SK-N-SH (cell line): ENCODE results near the gene FJX1. TPM values are rescaled to one million over a fixed set of nuclear protein-coding genes. Genes with fewer than 3 reads are reported as not detected.

ENCODE experiments used
- CTCF ChIA-PET: fragments of 300-600, 350-600 bp; formaldehyde crosslinking; extraction: SDS; loops from one replicate; lab custom pipeline; 2021; lab: Yijun Ruan, JAX
- POLR2A ChIA-PET: fragments of 350-600 bp; sonication (Branson Sonifier 250); formaldehyde crosslinking; extraction: SDS; loops from one replicate; lab custom pipeline; 2020; ENCODE audit warnings: antibody characterized with exemption, inconsistent platforms; lab: Yijun Ruan, JAX
- DNase-seq: peaks from one replicate; pipeline ENCODE4 v3.0.0; 2012
- H2AFZ ChIP-seq: fragments of 200-600 bp; sonication (generic); 2 replicates; pipeline ENCODE4 v1.8.1; 2016; ENCODE audit warnings: antibody characterized with exemption, mild to moderate bottlenecking, low read depth
- H3F3A ChIP-seq: fragments of 200-600 bp; sonication (generic); replicated peaks from 2 replicates; pipeline ENCODE3; 2016; ENCODE audit warnings: antibody characterized with exemption, mild to moderate bottlenecking; ENCODE audit not compliant: insufficient read depth
- H3K27ac ChIP-seq, 2 experiments: fragments of 200-500 bp in 1 of 2; fragments of 200-600 bp in 1 of 2; sonication (Bioruptor generic) in 1 of 2; sonication (generic), shearing (Covaris generic) in 1 of 2; 2 replicates each; pipeline versions ENCODE4 v1.5.1 to v1.6.1; 2014 to 2016; ENCODE audit warnings: low read depth in 2 of 2, inconsistent platforms in 1 of 2, low read length in 1 of 2, mild to moderate bottlenecking in 1 of 2, mixed read lengths in 1 of 2
- H3K27me3 ChIP-seq: fragments of 200-600 bp; sonication (generic), shearing (Covaris generic); 2 replicates; pipeline ENCODE4 v1.6.1; 2016; ENCODE audit warnings: mixed run types; ENCODE audit not compliant: insufficient read depth
- H3K36me3 ChIP-seq, 2 experiments: fragments of 200-500 bp in 1 of 2; fragments of 200-600 bp in 1 of 2; sonication (Bioruptor generic) in 1 of 2; sonication (generic) in 1 of 2; replicated peaks in 1 of 2; 2 replicates each; pipeline versions ENCODE3 to v1.5.1; 2014 to 2016; ENCODE audit warnings: low read length in 1 of 2, mild to moderate bottlenecking in 1 of 2; ENCODE audit not compliant: insufficient read depth in 2 of 2, control insufficient read depth in 1 of 2
- H3K4me1 ChIP-seq, 2 experiments: fragments of 200-500 bp in 1 of 2; fragments of 200-600 bp in 1 of 2; sonication (Bioruptor generic) in 1 of 2; sonication (generic), shearing (Covaris generic) in 1 of 2; 2 replicates each; pipeline versions ENCODE4 v1.5.1 to v1.6.1; 2014 to 2016; ENCODE audit warnings: low read depth in 1 of 2, low read length in 1 of 2, mixed run types in 1 of 2; ENCODE audit not compliant: insufficient read depth in 2 of 2, control insufficient read depth in 1 of 2
- H3K4me2 ChIP-seq: fragments of 200-600 bp; sonication (generic), shearing (Covaris generic); 2 replicates; pipeline ENCODE4 v1.6.1; 2017; ENCODE audit warnings: mixed run types
- H3K4me3 ChIP-seq, 2 experiments: fragments of 200-500 bp in 1 of 2; fragments of 200-600 bp in 1 of 2; sonication (Bioruptor generic) in 1 of 2; sonication (generic), shearing (Covaris generic) in 1 of 2; 2 replicates each; pipeline versions ENCODE4 v1.5.1 to v1.8.1; 2014 to 2016; ENCODE audit warnings: low read depth in 2 of 2, inconsistent platforms in 1 of 2, low read length in 1 of 2, mild to moderate bottlenecking in 1 of 2, mixed read lengths in 1 of 2, moderate library complexity in 1 of 2
- H3K79me2 ChIP-seq: fragments of 200-600 bp; sonication (generic); 2 replicates; pipeline ENCODE4 v1.8.1; 2017; ENCODE audit warnings: mild to moderate bottlenecking; ENCODE audit not compliant: insufficient read depth
- H3K9ac ChIP-seq: fragments of 200-600 bp; sonication (generic); 2 replicates; pipeline ENCODE4 v1.6.1; 2017; ENCODE audit warnings: mixed run types
- H3K9me2 ChIP-seq: fragments of 200-600 bp; sonication (generic); 2 replicates; pipeline ENCODE4 v1.6.1; 2017; ENCODE audit warnings: mixed run types
- H3K9me3 ChIP-seq: fragments of 200-600 bp; sonication (generic); 2 replicates; pipeline ENCODE4 v1.6.1; 2017; ENCODE audit warnings: mixed run types, mild to moderate bottlenecking, moderate library complexity
- H4K20me1 ChIP-seq: fragments of 200-600 bp; sonication (generic); 2 replicates; pipeline ENCODE4 v1.6.1; 2017; ENCODE audit warnings: mild to moderate bottlenecking, mixed run types; ENCODE audit not compliant: insufficient read depth
- FOSL2 ChIP-seq: IDR thresholded peaks from 2 replicates; pipeline ENCODE4 v1.4.0; 2012; ENCODE audit warnings: low read depth, mild to moderate bottlenecking, moderate library complexity, borderline replicate concordance
- FOXJ3 ChIP-seq: sonication (generic); formaldehyde crosslinking; IDR thresholded peaks from 2 replicates; pipeline ENCODE4 v1.5.1; 2020; ENCODE audit warnings: mild to moderate bottlenecking, missing genetic modification reagents
- FOXM1 ChIP-seq: IDR thresholded peaks from 2 replicates; pipeline ENCODE4 v1.4.0; 2012; ENCODE audit warnings: low read depth, mild to moderate bottlenecking
- GABPA ChIP-seq: IDR thresholded peaks from 2 replicates; pipeline ENCODE4 v1.4.0; 2012; ENCODE audit warnings: low read depth, mild to moderate bottlenecking
- NFIC ChIP-seq: IDR thresholded peaks from 2 replicates; pipeline ENCODE4 v1.4.0; 2012; ENCODE audit warnings: borderline replicate concordance
- RAD21 ChIP-seq: IDR thresholded peaks from 2 replicates; pipeline ENCODE4 v1.6.1; 2012; ENCODE audit warnings: mild to moderate bottlenecking, low read length
- RCOR1 ChIP-seq: fragments of 150-350 bp; IDR thresholded peaks from 2 replicates; pipeline ENCODE4 v1.6.1; 2017; ENCODE audit warnings: antibody characterized with exemption, low read length
- RXRA ChIP-seq: IDR thresholded peaks from 2 replicates; pipeline ENCODE4 v1.4.0; 2012; ENCODE audit warnings: low read depth, mild to moderate bottlenecking, borderline replicate concordance
- SIN3A ChIP-seq: IDR thresholded peaks from 2 replicates; pipeline ENCODE4 v1.6.1; 2012; ENCODE audit warnings: low read depth, mild to moderate bottlenecking, low read length, moderate library complexity, borderline replicate concordance
- SMC3 ChIP-seq: IDR thresholded peaks from 2 replicates; pipeline ENCODE4 v1.6.1; 2012; ENCODE audit warnings: low read depth, low read length, improper control_type of control experiment
- TAF1 ChIP-seq: IDR thresholded peaks from 2 replicates; pipeline ENCODE4 v1.6.1; 2012; ENCODE audit warnings: low read depth, mild to moderate bottlenecking, low read length, moderate library complexity, borderline replicate concordance
- TEAD4 ChIP-seq: IDR thresholded peaks from 2 replicates; pipeline ENCODE4 v1.4.0; 2012; ENCODE audit warnings: mild to moderate bottlenecking, borderline replicate concordance; ENCODE audit not compliant: insufficient read depth
- WGBS: methylation state at CpG from one replicate; pipeline ENCODE4 v1.1.6; 2017; ENCODE audit warnings: low lambda C conversion rate; 5-methylcytosine and 5-hydroxymethylcytosine counted together
- polyA plus RNA-seq, 3 experiments: library from polyadenylated mRNA; depleted of rRNA; stranded (reverse); fragments of >200 nt; gene quantifications; 2 replicates each; pipeline ENCODE4 v1.2.3, GENCODE V29; 2012
- TF ChIP-seq, protein P1 (sequence below): fragments of 150-350 bp; IDR thresholded peaks from 2 replicates; pipeline ENCODE4 v1.6.1; 2016; ENCODE audit warnings: mild to moderate bottlenecking, low read depth, low read length
- TF ChIP-seq, protein P2 (sequence below): fragments of 150-350 bp; IDR thresholded peaks from 2 replicates; pipeline ENCODE4 v1.6.1; 2017; ENCODE audit warnings: antibody characterized with exemption, low read length, low read depth, borderline replicate concordance

Gene FJX1
- polyA plus RNA-seq, 1 of the 3 experiments (the other 2 are of a cell fraction) = 34.5 TPM

DNA sequence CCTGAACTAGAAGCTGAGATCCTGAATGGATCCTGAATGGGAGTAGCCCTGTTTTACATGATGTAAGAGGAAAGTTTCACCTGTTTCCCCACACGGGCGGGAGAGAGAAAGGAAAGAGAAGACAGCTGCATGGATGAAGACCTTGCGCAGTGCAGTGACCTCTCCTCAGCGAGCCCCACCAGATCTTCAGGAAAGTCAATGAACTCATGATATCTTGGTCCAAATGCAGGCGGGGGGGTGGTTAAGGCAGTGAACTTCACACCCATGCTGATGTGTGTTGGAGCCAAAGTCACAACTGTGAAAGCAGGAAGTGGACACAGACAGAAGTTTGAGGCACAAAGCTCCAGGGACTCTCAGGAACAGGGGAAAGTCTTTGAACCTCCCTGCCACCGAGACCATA, 8.6 kb upstream of the FJX1 start:
- Histone ChIP-seq H3K4me3 (no peak overlapping the region), H3K4me2 (no peak overlapping the region), H2AFZ (no peak overlapping the region), H3K4me1 (peaks cover 0 to 3% of the 10 kb centered on the region in 2 experiments; a peak in 1 of 4 replicates), H3K27ac (no peak overlapping the region), H3K27me3 (no peaks in the 10 kb centered on the region), H4K20me1 (no peaks in the 10 kb centered on the region), H3K79me2 (no peaks in the 10 kb centered on the region), H3K9me3 (no peaks in the 10 kb centered on the region), H3K9me2 (no peaks in the 10 kb centered on the region)
- POLR2A ChIA-PET = no interaction called here
- DNase-seq = no peak
- CTCF ChIA-PET = interaction anchor here (1.7 kb wide), 1 partner anchor 10 kb away, joined by 5 read pairs; no protein-coding TSS in a partner anchor
- WGBS = 77% methylated on average over 6 of the region's 6 CpGs
- TF ChIP-seq GABPA (no peak), FOSL2 (no peak), SIN3A (no peak), TAF1 (no peak), RCOR1 (no peak), FOXJ3 (CRISPR knock-in tag) (no peak)
- TF ChIP-seq, all 33 proteins: peak for 0
- Histone ChIP-seq H3K36me3 (no peaks in the 10 kb centered on the region), H3K9ac (no peak overlapping the region), H3F3A (no peaks in the 10 kb centered on the region)

DNA sequence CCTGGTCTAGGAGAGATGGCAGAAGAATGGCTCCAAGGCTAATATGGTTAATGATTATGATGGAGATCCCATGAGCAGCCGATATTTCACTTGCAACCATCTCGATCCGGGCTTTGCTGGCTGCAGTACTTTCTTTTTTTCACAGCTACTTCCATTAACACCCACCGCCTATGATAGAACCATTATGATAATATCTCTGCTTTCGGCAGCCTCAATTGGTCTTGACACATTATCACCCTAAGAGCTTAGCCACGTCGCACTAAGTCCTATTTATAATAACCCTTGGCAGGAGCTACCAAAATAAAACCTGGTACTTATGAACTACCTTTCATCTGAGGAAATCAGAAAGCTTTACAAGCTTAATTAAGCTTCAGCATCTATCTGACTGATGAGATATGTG, 7.6 kb upstream of the FJX1 start:
- H3K27me3 ChIP-seq = no peaks in the 10 kb centered on the region
- POLR2A ChIA-PET = no interaction called here
- CTCF ChIA-PET = interaction anchor here (1.1 to 1.7 kb wide), 2 partner anchors 9 to 123 kb away, joined by 4 to 5 read pairs; no protein-coding TSS in a partner anchor

DNA sequence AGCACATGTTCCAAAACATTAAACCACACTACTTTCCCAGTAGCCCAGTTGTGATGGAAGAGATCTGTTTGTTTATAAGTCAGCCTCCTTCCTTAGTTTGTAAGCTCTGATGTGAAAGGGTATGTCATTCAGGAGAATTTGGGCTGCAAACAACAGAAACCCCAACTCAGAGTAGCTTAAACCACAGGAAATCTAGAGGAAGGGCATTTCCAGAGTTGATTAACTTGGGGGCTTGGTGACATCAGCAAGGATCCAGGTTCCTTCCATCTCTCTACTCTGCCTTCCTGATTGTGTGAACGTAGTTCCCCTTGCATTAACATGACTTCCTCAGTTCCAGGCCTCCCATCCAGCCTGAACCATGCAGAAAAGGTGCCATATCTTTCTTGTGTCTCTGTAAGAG, 6.5 kb upstream of the FJX1 start:
- no peak overlapping the region for H3K4me3 ChIP-seq
- H3K4me1 ChIP-seq = peaks cover under 1 to 18% of the 10 kb centered on the region in 2 experiments; a peak in 3 of 4 replicates
- H4K20me1 ChIP-seq = no peaks in the 10 kb centered on the region
- no peak for DNase-seq
- no peaks in the 10 kb centered on the region for H3K9me2 ChIP-seq
- no peaks in the 10 kb centered on the region for H3K79me2 ChIP-seq
- no CpG with 5 or more reads among the region's 1 CpG for WGBS
- no peaks in the 10 kb centered on the region for H3K27me3 ChIP-seq
- H3K9me3 ChIP-seq = no peaks in the 10 kb centered on the region
- H2AFZ ChIP-seq = no peak overlapping the region
- peaks cover 5% of the 10 kb centered on the region for H3F3A ChIP-seq
- H3K4me2 ChIP-seq = no peak overlapping the region
- TF ChIP-seq, protein P1, sequence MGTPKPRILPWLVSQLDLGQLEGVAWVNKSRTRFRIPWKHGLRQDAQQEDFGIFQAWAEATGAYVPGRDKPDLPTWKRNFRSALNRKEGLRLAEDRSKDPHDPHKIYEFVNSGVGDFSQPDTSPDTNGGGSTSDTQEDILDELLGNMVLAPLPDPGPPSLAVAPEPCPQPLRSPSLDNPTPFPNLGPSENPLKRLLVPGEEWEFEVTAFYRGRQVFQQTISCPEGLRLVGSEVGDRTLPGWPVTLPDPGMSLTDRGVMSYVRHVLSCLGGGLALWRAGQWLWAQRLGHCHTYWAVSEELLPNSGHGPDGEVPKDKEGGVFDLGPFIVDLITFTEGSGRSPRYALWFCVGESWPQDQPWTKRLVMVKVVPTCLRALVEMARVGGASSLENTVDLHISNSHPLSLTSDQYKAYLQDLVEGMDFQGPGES = no peak
- no peak for TF ChIP-seq TEAD4
- TF ChIP-seq, protein P2, sequence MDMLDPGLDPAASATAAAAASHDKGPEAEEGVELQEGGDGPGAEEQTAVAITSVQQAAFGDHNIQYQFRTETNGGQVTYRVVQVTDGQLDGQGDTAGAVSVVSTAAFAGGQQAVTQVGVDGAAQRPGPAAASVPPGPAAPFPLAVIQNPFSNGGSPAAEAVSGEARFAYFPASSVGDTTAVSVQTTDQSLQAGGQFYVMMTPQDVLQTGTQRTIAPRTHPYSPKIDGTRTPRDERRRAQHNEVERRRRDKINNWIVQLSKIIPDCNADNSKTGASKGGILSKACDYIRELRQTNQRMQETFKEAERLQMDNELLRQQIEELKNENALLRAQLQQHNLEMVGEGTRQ = no peak
- no peak for TF ChIP-seq RXRA
- TF ChIP-seq RAD21 = no peak
- TF ChIP-seq SIN3A = no peak
- TF ChIP-seq, all 33 proteins: peak for 0
- no peak overlapping the region for H3K9ac ChIP-seq
- H3K27ac ChIP-seq = no peak overlapping the region
- ChIA-PET POLR2A (no interaction called here), CTCF (interaction anchor here (0.8 to 1.1 kb wide), 2 partner anchors 124 to 445 kb away, joined by 3 to 4 read pairs; no protein-coding TSS in a partner anchor)
- H3K36me3 ChIP-seq = no peaks in the 10 kb centered on the region

More for the DNA sequence above, 7.6 kb upstream of the FJX1 start:
- no peak overlapping the region for H3K4me2 ChIP-seq
- peaks cover 2 to 9% of the 10 kb centered on the region in 2 experiments; a peak in 3 of 4 replicates for H3K4me1 ChIP-seq
- no peak overlapping the region for H3K27ac ChIP-seq
- no peak for DNase-seq
- TF ChIP-seq SIN3A (no peak), FOXM1 (no peak), NFIC (no peak), SMC3 (no peak), TEAD4 (no peak)
- H3K4me3 ChIP-seq = no peak overlapping the region
- H3K9me3 ChIP-seq = no peaks in the 10 kb centered on the region
- WGBS = 75% methylated on average over 7 of the region's 7 CpGs
- H3K79me2 ChIP-seq = no peaks in the 10 kb centered on the region
- no peaks in the 10 kb centered on the region for H3F3A ChIP-seq
- H3K9me2 ChIP-seq = no peaks in the 10 kb centered on the region
- H3K9ac ChIP-seq = no peak overlapping the region
- no peaks in the 10 kb centered on the region for H3K36me3 ChIP-seq
- no peaks in the 10 kb centered on the region for H4K20me1 ChIP-seq
- no peak overlapping the region for H2AFZ ChIP-seq
